Right ventricle myocardium superior (tissue), 1 donor: Measurements from ENCODE around the gene RAB11FIP2. TPM values are rescaled to one million over a fixed set of nuclear protein-coding genes. Genes with fewer than 3 reads are reported as not detected.

Source experiments
- ATAC-seq: fragments of 200-7000 bp; cut with Tn5 transposase; one replicate; pipeline ENCODE4 v1.9.1; 2020; ENCODE audit warnings: mild to moderate bottlenecking; ENCODE audit not compliant: poor library complexity
- DNase-seq: peaks from one replicate; pipeline ENCODE4 v3.0.0-alpha.2; 2020
- intact Hi-C: fragments of 100-400 bp; cut with DNase I; formaldehyde crosslinking; loops from one replicate; pipeline ENCODE4 v1.11.2; 2022
- total RNA-seq: library from RNA; stranded (reverse); fragmentation: NEBNext Ultra II Directional; extraction: Animal tissue kit (Norgen Biotek cat#: 25700); gene quantifications from one replicate; pipeline ENCODE4 v1.2.1, GENCODE V29; 2021
- donor health status: DM: no; HTN: yes; CAD: no; lungs with severe emphysema.

RAB11FIP2 gene
- total RNA-seq, 1 donor from 2014 or later, result 9.4 TPM

GRCh38 chr10:118036281-118036875, 10.4 kb downstream of the RAB11FIP2 start:
- intact Hi-C loops, result no loop called here
- DNase-seq, result no peak
- ATAC-seq, result no peak

GRCh38 chr10:118035354-118036005, 11.3 kb downstream of the RAB11FIP2 start:
- intact Hi-C loops, result no loop called here

GRCh38 chr10:118034791-118035261, 11.9 kb downstream of the RAB11FIP2 start:
- ATAC-seq, result peak; percentile 27
- intact Hi-C loops, result no loop called here
- peak; percentile 35 for DNase-seq

More at GRCh38 chr10:118035354-118036005, 11.3 kb downstream of the RAB11FIP2 start:
- peak; percentile 66 for ATAC-seq
- DNase-seq, result no peak

GRCh38 chr10:118033905-118034304, 12.8 kb downstream of the RAB11FIP2 start:
- no peak for ATAC-seq
- intact Hi-C loops, result no loop called here
- DNase-seq, result no peak

DNA sequence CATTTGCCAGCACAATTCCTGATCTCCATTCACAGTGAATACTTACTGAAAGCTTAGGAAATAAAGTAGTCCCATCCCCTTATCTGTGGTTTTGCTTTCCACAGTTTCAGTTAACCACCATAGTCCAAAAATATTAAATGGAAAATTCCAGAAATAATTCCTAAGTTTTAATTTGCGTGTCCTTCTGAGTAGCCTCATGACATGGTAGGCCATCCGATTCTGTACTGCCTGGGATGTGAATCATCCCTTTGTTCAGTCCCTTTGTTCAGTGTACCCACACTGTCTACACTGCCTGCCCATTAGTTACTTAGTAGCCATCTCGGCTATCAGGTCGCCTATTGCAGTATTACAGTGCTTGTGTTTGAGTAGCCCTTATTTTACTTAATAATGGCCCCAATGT, 14.2 kb downstream of the RAB11FIP2 start:
- intact Hi-C loops, result no loop called here
- ATAC-seq (no peak), DNase-seq (no peak)

DNA sequence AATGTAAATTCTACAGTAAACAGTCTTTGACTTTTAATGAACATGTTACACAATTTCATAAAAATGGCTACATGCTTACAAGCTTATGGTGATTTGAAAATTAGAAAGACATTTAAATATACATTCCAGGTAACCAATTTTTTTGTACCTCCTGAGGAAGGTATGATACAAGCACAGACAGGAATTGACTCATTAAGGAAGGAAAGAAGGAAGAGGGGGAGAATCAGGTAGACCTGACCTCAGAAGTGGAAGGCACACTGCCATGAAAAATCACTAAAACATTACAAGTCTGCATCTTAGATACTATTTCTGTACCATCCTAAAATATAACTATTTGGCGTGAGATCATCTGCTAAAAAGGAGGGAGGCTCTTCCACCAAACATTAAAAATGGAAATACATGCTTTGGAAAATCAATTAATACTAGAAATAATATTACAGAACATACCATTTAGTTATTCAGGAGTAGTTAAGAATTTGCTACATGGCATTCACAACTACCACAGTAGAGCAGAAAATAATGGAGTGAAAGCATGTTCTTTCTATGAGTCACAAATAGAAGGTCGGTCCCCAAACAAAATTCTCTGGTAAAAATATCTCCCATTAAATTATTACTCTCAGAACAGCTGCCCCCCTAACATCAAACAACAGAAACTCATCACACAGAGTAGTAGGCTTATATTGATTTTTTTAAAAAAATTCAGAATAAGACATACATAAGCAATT, 15.2 kb downstream of the RAB11FIP2 start:
- DNase-seq (no peak), ATAC-seq (no peak)
- intact Hi-C loops, result no loop called here

DNA sequence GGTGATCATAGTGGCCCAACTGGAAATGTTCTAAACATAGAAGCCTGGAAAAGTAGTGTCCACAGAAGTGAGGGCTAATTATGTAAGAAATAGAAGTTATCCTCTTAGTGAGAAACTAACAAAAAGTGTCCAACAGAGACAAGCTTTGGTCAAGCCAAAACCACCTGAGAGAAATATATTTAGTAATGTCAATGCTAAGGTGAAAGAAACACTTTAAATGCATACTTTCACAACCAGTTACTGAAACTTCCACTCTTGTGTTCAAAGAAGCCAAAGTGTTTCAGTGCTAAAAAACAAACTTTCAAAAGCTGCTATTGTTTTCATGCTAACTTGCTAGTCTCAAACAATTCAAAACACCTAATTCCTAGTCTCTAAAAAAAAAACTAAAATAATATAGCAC, 18.1 kb downstream of the RAB11FIP2 start:
- intact Hi-C loops, result no loop called here
- ATAC-seq (no peak), DNase-seq (no peak)

GRCh38 chr10:118027397-118027796, 19.3 kb downstream of the RAB11FIP2 start:
- ATAC-seq, result no peak
- intact Hi-C loops, result no loop called here
- no peak for DNase-seq

- ATAC-seq (no peak), DNase-seq (no peak)
- intact Hi-C loops, result no loop called here
Observed at GRCh38 chr10:118026936-118027335, 19.8 kb downstream of the RAB11FIP2 start.

DNA sequence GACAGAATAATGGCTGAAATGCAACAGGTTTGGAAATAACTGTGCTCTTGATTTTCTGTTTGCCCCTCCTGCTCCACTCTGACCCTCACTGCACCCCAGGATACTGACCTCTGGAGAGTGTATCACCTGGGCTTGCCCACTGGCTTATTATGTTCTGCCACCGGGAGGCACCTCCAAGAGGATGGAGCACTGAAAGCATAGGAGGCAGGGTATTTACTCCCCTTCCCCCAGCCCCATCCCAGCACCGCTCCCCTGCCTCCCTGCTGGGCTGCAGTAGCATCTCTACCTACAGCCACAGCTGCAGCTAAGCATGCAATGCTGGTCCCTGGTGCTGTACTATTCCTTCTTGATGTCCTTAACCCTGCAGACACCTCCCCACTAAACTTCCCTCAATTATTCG, 26.4 kb downstream of the RAB11FIP2 start:
- intact Hi-C loops, result no loop called here
- ATAC-seq, result no peak

DNA sequence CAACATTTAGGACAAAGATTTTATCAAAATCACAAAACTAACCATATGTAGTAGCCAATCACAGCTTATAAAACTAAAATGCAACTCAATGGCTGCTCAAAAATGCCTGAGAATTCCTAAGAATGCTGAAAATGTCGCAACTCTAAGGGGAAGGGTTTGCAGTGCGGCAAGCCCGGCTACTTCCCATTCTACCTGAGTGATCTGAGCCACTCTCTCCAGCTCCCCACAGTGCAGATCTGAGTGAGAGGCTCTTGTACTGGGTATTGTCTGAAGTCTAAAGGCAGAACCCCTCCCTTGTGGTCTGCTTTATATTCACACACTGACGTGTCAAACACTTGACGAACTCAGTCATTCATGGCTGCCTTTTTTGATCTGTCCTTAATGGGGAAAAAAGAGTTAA, 28.9 kb downstream of the RAB11FIP2 start:
- intact Hi-C loops, result no loop called here
- no peak for ATAC-seq
- DNase-seq, result no peak

More for the DNA sequence above, 26.4 kb downstream of the RAB11FIP2 start:
- DNase-seq, result no peak

DNA sequence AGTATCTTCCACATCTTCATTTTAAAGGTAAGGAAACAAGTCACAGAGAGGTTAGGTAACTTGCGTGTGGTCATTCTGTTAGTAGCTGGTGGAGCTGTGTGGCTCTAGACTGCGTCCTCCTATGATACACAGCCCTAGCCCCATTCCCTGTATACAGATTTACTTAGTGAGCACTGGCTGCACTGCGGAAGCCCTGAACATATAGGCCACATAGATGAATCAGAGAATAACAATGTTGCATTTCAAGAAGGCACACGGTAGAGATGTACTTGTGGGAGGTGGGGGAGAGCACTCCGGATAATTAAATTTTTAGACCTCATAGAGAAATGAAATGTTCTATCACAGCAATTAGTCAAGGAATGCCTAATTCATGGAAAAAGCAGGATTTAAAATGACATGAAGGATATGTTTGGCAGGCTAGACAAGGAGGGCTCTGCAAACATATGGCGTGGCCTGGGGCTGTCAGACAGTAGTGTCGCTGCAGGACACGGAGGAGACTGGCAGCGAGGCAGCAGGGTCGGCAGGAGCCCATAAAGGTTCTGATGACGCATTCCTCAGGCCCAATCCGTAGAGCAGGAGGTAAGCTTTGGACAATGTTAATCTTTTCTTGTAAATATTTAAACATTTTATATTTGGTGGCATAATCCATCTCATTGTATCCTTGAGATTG, 29.5 kb downstream of the RAB11FIP2 start:
- no peak for DNase-seq
- intact Hi-C loops, result no loop called here

DNA sequence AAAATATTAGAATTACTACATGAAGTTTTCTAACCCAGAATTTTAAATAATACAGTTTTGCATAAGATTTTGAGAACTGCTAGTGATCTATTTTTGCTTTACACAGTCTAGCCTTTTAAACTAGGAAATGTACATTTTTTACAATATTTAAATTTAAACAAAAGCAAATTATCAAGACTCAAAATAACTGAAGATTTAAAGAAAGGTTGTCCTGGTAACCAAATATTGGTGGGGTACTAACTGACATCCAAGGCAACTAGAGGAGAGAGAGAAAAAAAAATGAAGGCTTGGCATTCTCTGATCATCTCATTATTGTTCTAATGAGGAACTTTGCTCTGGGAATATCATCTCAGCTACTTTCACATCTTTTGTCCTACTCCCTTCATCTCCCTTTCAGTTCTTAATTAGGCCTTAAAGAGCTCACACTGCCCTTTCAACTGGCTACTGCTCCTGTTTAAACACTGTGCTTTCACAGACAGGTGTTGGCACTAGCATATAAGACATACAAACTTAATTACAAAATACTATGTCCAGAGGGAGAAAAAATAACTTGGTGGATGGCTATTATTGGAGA, 33.7 kb downstream of the RAB11FIP2 start:
- no peak for ATAC-seq
- DNase-seq, result no peak
- intact Hi-C loops, result no loop called here

More for the DNA sequence above, 29.5 kb downstream of the RAB11FIP2 start:
- no peak for ATAC-seq

GRCh38 chr10:118007773-118008172, 39.0 kb downstream of the RAB11FIP2 start:
- intact Hi-C loops, result no loop called here
- ATAC-seq (no peak), DNase-seq (no peak)

DNA sequence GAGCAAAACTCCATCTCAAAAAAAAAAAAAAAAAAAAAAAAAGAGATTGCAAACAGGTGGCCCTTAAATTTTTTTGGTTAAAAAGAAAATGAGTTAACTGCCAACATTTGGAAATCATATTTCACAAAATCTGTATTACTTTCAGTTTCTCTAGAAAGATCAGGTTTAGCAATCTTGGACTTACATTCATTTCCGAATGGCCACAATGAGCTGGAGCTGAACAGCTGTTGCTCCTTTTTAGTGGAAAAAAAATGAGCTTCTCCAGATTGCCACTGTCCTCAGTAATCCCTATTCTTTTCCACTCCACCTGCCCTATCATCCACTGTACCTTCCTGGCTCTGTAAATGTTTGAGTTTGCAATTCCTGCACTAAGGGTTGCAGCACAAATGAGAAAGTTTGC, 43.6 kb downstream of the RAB11FIP2 start:
- intact Hi-C loops, result no loop called here
- no peak for ATAC-seq

GRCh38 chr10:118002581-118002980, 44.2 kb downstream of the RAB11FIP2 start:
- no peak for ATAC-seq
- DNase-seq, result no peak
- intact Hi-C loops, result no loop called here

More for the DNA sequence above, 43.6 kb downstream of the RAB11FIP2 start:
- DNase-seq, result no peak

DNA sequence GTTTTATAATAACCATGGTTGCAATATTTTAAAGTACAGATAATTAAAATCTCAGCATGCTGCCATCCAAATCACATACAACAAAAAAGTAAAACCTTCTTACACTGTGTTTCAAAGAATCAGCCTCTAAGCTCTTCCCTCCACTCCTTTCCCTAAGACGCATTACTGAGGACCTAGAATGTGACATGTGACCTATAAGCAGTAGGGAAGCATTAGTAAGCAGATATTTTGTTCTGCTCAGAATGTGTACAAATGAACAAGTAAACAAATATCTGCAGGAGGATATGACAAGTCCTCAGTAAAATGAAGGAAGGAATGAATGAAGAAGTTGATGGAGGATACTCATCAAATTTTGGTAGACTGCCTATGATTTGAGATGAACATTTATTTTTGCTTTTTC, 49.1 kb downstream of the RAB11FIP2 start:
- no peak for DNase-seq
- no peak for ATAC-seq
- intact Hi-C loops, result no loop called here

GRCh38 chr10:117996709-117997108, 50.0 kb downstream of the RAB11FIP2 start:
- DNase-seq (no peak), ATAC-seq (no peak)
- intact Hi-C loops, result no loop called here

DNA sequence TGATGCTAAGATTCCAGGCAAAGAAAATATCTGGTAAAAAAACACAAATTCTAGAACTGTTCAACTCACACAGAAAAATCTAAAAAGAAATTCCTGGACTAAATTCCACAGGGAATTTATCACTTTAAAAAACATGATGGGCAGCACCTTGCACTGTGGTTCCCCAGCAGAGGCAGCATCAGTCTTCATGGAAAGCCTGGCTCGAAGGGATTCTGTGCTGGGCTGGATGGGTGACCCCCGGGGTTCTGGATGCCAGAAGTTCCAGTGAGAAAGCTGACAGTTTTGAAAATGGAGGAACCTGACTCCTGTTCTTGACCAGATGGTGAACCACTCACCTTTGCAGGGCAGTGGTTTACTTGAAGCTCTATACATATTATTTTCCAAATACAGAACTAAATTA, 52.0 kb downstream of the RAB11FIP2 start:
- intact Hi-C loops, result no loop called here
- no peak for DNase-seq
- ATAC-seq, result no peak
